Esophagus muscularis mucosa (tissue), 3 donors: Measurements from ENCODE around the gene GUCA2A.

Experiments used
- CTCF ChIP-seq, 3 experiments: fragments of 200-600 bp in 2 of 3; fragments of 450-650 bp in 1 of 3; sonication (generic) in 2 of 3; IDR thresholded peaks; one replicate each; pipeline ENCODE4 v1.5.1; 2017 to 2019; ENCODE audit warnings: antibody characterized with exemption in 3 of 3, mild to moderate bottlenecking in 2 of 3, moderate library complexity in 1 of 3
- POLR2A ChIP-seq: fragments of 450-650 bp; IDR thresholded peaks from one replicate; pipeline ENCODE4 v1.6.1; 2017; ENCODE audit warnings: antibody characterized with exemption, moderate library complexity, mild to moderate bottlenecking, low read depth

DNA sequence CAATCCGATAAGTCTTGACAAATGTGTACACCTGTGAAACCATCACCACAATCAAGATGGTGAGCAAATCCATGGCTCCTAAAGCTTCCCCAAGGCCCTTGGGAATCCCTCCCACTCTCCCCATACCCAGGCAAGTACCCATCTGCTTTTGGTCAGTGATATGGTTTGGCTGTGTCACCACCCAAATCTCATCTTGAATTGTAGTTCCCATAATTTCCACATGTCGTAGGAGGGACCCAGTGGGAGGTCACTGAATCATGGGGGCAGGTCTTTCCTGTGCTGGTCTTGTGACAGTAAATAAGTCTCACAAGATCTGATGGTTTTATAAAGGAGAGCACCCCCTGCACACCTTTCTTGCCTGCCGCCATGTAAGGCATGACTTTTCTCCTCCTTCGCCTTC lies 26.0 kb downstream of the GUCA2A start:
- TF ChIP-seq CTCF (IDR thresholded peaks at IDR 0.05) = no peak
- TF ChIP-seq POLR2A = no peak
